ENCODE measurements around the gene RARRES2.

The RARRES2 gene

GRCh38 chr7:150338166-150338829, 3.1 kb downstream of the RARRES2 start:
- no peak for TF ChIP-seq CTCF (IDR thresholded peaks at IDR 0.05; ENCODE audit: low read depth, low read length)
- no peak overlapping the region for H3K4me3 ChIP-seq (ENCODE audit: low read depth, low read length)
- H3K4me1 ChIP-seq: no peaks in the 10 kb centered on the region
- H3K36me3 ChIP-seq: peaks cover 10% of the 10 kb centered on the region
- DNase-seq: no peak
- peaks cover 21% of the 10 kb centered on the region for H3K27me3 ChIP-seq
- no peaks in the 10 kb centered on the region for H3K9me3 ChIP-seq

GRCh38 chr7:150337659-150338081, 3.8 kb downstream of the RARRES2 start:
- H3K9me3 ChIP-seq: no peaks in the 10 kb centered on the region
- no peak for TF ChIP-seq CTCF (IDR thresholded peaks at IDR 0.05; ENCODE audit: low read depth, low read length)
- no peaks in the 10 kb centered on the region for H3K4me1 ChIP-seq
- DNase-seq: no peak
- peaks cover 19% of the 10 kb centered on the region for H3K27me3 ChIP-seq
- no peak overlapping the region for H3K4me3 ChIP-seq (ENCODE audit: low read depth, low read length)
- peaks cover 10% of the 10 kb centered on the region for H3K36me3 ChIP-seq

- Histone ChIP-seq H3K4me1 (no peaks in the 10 kb centered on the region), H3K4me3 (ENCODE audit: low read depth, low read length) (no peak overlapping the region), H3K27me3 (peaks cover 14% of the 10 kb centered on the region), H3K36me3 (peaks cover 10% of the 10 kb centered on the region), H3K9me3 (no peaks in the 10 kb centered on the region)
- TF ChIP-seq CTCF (IDR thresholded peaks at IDR 0.05; ENCODE audit: low read depth, low read length): no peak
- no peak for DNase-seq
These were observed 4.2 kb downstream of the RARRES2 start for GRCh38 chr7:150337179-150337578.

GRCh38 chr7:150336746-150337145, 4.7 kb downstream of the RARRES2 start:
- Histone ChIP-seq H3K36me3 (peaks cover 10% of the 10 kb centered on the region), H3K9me3 (no peaks in the 10 kb centered on the region), H3K4me3 (ENCODE audit: low read depth, low read length) (no peak overlapping the region), H3K4me1 (no peaks in the 10 kb centered on the region), H3K27me3 (peaks cover 10% of the 10 kb centered on the region)
- no peak for DNase-seq
- TF ChIP-seq CTCF (IDR thresholded peaks at IDR 0.05; ENCODE audit: low read depth, low read length): no peak

GRCh38 chr7:150335774-150336112, 5.7 kb downstream of the RARRES2 start:
- Histone ChIP-seq H3K9me3 (no peaks in the 10 kb centered on the region), H3K4me3 (ENCODE audit: low read depth, low read length) (no peak overlapping the region), H3K36me3 (peaks cover 13% of the 10 kb centered on the region), H3K27me3 (peaks cover 4% of the 10 kb centered on the region), H3K4me1 (no peaks in the 10 kb centered on the region)
- DNase-seq: no peak
- TF ChIP-seq CTCF (IDR thresholded peaks at IDR 0.05; ENCODE audit: low read depth, low read length): no peak

DNA sequence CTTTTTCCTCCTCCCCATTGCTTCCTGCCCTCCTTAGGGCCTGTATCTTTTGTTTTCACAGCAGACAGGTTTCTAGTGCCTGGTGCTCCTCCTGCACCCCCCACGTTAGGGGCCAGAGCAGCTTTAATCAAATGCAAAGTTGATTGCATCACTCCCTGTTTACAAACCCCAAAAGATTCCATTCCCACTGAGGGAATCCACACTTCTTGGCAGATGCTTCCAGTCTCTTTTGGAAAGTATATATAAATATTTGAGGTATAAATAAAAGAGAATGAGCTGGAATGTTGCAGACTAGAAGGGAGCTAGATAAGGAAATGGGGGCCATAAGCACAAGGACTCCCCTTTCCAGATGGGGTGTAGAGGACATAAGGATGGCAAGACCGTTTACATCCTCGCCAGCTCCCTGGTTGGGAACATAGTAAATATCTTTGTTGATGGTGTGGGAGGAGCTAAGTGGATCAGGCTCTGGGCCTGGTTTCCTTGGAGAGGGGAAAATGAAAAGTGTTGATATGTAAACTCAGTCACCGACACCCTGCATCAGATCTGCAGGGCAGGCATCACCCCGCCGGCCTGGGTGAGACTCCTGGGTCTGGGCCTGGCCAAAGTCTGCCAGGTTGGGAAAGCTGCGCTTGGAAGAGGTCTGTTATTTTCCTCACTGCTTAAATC, 6.2 kb downstream of the RARRES2 start:
- Histone ChIP-seq H3K4me3 (ENCODE audit: low read depth, low read length) (no peak overlapping the region), H3K36me3 (peaks cover 18% of the 10 kb centered on the region), H3K4me1 (no peaks in the 10 kb centered on the region)

More for the DNA sequence above, 6.2 kb downstream of the RARRES2 start:
- H3K27me3 ChIP-seq: peaks cover 2% of the 10 kb centered on the region; the same call in 1 of the 2 replicates
- no peaks in the 10 kb centered on the region for H3K9me3 ChIP-seq
- no peak for TF ChIP-seq CTCF (IDR thresholded peaks at IDR 0.05; ENCODE audit: low read depth, low read length)
- DNase-seq: no peak

Data from BE2C (cell line).